Stimulated activated CD8-positive, alpha-beta memory T cell treated with anti-CD3 and anti-CD28 coated beads, Interleukin-15, amount 100 ng/mL, for 1 hour (primary cell): ENCODE data around the gene CXCL3.
"Not testable (repeated sequence)": the region's sequence is repeated elsewhere in the genome, so short reads cannot be mapped to it uniquely, and the experiment has no call there.

Experiments
- DNase-seq: peaks from one replicate; pipeline ENCODE4 v3.0.0-alpha.2; 2020; ENCODE audit warnings: low read depth

Gene CXCL3

DNA sequence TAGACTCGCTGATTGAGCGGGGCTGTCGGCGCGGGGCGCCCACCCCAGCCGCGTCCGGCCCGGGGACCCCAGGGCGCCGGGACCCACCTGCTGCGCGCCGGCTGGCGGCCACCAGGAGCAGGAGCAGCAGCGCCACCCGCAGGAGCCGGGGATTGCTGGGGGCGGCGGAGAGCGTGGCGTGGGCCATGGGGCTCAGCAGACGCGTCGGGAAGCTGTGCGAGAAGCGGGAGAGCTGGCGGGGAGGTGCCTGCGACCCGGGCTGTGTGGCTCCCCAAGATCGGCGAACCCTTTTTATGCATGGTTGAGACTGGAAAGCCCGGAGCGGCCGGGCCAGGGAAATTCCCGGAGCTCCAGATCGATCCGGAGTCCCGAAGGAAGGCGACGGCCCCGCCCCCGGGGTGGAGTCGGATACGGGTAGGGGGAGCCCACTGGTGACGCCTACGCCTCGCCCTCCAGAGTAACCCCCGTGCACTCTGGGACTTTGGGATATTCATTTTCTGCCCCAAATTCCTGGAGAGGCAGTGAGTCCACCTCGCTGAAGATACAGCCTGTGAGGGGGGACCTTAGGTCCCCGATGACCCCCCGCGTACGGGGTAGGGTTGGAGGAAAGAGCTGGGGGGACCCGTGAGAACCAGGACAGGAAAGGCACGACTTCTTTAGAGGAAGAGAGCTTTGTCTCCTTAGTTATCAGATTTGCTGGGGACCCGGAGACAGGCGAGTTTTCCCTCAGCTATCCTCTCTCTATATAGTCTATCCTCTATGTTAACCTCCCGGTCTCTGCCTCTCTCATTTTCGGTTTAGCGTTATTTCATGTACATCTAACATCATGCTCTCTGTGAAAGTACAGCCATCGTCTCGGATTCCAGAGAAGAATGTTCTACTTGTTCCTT, at the start of gene CXCL3:
TSS of gene CXCL3 (minus strand) at position 265 of the 890 bp plus-strand sequence. CDS start at position 187, 78 bp downstream.
- DNase-seq: no peak

- no peak for DNase-seq
Observed at GRCh38 chr4:74087481-74087880, 49.0 kb upstream of the CXCL3 start.

GRCh38 chr4:74085669-74086068, 47.2 kb upstream of the CXCL3 start:
- DNase-seq: no peak

GRCh38 chr4:74084984-74085383, 46.5 kb upstream of the CXCL3 start:
- no peak for DNase-seq

GRCh38 chr4:74083546-74083945, 45.1 kb upstream of the CXCL3 start:
- no peak for DNase-seq

- no peak for DNase-seq
Observed at GRCh38 chr4:74081035-74081434, 42.5 kb upstream of the CXCL3 start.

DNA sequence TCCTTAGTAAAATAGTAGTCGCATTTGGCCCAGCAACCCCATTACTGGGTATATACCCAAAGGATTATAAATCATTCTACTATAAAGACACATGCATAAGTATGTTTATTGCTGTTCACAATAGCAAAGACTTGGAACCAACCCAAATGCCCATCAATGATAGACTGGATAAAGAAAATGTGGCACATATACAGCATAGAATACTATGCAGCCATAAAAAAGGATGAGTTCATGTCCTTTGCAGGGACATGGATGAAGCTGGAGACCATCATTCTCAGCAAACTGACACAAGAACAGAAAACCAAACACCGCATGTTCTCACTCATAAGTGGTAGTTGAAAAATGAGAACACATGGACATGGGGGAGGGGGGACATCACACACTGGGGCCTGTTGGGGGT, 41.9 kb upstream of the CXCL3 start:
- not testable (repeated sequence) for DNase-seq

DNA sequence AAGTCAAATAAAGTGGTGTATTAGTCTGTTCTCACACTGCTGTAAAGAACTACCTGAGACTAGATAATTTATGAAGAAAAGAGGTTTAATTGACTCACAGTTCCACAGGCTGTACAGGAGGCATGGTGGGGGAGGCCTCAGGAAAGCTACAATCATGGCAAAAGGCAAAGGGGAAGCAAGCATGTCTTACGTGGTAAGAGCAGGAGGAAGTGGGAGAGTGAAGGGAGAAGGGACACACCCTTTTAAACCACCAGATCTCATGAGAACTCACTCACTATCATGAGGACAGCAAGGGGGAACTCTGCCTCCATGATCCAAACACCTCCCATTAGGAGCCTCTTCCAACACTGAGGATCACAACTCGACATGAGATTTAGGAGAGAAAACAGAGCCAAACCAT, 40.5 kb upstream of the CXCL3 start:
- DNase-seq: not testable (repeated sequence)

GRCh38 chr4:74073358-74073757, 34.9 kb upstream of the CXCL3 start:
- no peak for DNase-seq

DNA sequence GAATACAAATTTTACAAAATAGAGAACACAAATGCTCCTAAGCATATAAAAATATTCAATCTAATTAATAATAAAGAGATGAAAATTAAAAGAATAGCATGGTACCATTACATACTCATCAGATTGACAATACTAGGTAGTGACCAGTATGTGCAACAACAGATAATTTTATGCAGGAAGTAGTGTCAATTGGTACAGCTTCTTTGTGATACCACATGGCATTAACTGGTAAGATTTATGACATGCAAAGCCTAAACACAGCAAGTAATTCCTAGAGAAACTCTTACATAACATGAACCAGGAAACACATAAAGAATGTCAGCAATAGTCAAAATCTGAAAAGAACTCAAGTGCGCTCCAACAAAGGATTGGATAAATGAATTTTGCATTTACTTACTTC, 34.2 kb upstream of the CXCL3 start:
- DNase-seq: no peak

DNA sequence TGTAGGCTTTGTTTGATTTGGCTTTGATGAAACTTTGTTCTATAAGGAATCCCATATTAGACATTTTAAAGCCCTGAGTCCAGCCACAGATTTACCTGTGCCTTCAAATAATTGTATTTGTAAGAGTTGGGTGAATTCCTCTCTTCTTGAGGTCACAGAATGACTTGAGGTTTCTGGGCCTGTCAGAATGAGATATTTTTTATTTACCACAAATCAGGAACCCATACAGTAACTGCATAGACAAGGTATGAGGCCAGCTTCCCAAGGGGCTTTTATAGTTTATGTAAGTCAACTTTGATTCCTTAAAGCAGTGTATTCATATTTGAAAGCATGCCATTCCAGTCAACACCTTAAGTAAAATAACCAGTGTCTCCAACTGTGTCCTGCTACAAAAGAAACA, 29.1 kb upstream of the CXCL3 start:
- DNase-seq: no peak

DNA sequence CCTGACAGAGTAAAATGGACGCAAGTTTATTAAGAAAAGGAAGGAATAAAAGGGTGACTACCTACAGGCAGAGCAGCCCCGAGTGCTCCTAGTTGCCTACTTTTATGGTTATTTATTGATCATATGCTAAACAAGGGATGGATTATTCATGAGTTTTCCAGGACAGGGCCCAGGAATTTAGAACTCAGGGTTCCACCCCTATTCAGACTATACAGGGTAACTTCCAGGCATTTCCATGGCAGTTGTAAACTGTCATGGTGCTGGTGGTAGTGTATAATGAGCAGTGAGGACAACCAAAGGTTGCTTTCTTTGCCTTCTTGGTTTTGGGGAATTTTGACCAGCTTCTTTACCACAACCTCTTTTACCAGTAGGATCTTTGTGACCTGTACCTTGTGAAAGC, 27.7 kb upstream of the CXCL3 start:
- DNase-seq: no peak

GRCh38 chr4:74065115-74065642, 26.7 kb upstream of the CXCL3 start:
- DNase-seq: no peak

GRCh38 chr4:74063859-74064258, 25.4 kb upstream of the CXCL3 start:
- DNase-seq: no peak

GRCh38 chr4:74062953-74063352, 24.5 kb upstream of the CXCL3 start:
- no peak for DNase-seq

DNA sequence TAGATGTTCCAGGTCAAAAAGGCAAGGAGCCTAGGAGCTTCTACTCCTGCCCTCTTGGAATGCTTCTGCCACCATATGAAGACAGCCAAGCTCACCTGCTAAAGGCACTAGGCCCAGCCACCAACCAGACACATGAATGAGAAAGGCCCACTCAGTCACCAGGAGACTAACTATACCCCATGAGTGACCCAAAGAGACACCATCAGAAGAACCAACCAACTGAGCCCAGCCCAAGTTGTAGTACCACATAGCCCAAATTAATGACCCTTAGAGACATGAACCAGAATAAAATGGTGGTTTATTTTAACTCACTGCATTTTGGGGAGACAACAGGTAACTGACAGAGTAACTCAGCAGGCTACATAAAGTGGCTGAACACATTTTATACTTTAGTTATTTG, 22.9 kb upstream of the CXCL3 start:
- DNase-seq: no peak

DNA sequence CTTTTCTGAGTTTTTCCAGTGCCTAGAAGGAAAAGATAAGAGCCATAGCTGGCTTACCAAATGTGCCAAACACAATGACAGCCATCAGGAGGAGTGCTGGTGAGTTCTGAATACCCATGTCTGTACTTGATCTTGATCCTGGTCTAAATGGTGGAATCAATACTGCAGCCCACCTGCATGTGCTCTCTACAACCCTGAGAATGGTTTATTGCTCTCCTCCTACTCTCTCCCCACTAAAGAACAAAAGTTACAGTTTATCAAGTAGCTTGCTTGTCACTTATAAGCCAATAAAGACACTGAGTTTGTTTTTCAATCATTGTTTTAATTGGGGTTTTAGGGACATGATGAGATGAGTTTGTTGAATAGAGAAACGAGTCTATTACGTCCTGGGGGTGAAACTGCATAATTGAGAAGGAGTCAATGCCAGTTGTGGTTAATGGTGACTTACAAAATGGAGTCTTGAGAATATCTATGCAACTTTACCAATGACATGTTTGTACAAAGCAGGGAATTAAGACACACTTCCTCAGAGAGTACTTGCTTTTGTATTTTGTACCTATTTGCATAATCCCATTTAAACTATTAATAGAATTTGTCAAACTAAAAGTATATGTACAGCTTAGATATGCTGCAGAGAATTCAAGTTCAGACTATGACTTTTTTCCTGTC, 20.8 kb upstream of the CXCL3 start:
- no peak for DNase-seq

GRCh38 chr4:74058048-74058651, 19.7 kb upstream of the CXCL3 start:
- no peak for DNase-seq

DNA sequence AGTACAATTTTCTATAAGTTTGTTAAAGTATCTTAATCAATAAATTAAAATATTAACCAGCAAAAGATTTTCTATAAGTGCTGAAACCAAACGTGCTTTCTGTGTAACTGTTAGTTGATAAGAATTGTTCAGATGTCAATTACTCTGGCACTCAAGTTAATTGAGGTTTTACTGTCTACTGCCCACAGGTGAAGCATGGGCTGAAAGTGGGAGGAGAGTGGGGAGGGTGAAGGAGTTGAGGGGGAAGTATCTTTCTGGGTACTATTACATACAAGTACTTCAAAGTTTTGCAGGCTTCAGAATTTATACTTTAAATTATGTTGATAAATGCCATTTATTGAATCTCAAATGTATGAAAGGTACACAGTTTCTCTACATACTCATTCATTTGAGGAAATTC, 19.1 kb upstream of the CXCL3 start:
- no peak for DNase-seq

DNA sequence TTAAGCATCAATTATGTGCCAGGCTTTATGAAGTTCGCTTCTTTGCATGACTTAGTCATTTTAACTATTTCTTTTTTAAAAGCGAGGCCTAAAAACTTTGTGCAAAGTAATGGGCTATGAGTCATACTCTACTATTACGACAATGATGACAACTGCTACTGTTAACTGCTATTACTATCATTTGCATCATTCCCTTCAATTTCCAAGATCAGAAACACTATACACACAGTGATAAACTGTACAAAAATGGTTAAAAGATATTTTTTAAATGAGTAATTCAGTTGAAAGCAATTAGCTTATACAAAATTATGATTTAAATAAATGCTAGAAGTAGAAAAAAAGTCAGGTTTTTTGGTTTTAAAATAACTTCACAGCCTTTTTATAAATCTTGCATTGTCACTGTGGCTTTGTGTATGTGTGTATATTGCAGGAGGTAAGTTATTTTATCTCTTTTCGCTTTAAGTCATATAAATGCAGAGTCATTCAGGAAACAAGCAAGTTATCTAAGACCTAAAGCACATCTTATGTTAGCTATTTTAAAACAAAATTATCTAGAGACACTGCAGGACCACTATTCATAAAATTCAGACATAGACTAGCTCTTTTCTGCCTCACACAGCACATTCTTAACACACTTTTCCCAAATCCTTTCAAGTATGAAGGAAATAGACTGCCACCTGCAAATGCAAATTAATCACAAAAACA, 18.5 kb upstream of the CXCL3 start:
- no peak for DNase-seq

- DNase-seq: no peak
Observed at GRCh38 chr4:74056114-74056857, 17.8 kb upstream of the CXCL3 start.
